ENCODE measurements around the gene RPRD1B. TPM values are rescaled to one million over a fixed set of nuclear protein-coding genes. Genes with fewer than 3 reads are reported as not detected.
A peak's percentile ranks its signal among the peaks of the same experiment; 100 is the strongest.
"Not testable (repeated sequence)": the region's sequence is repeated elsewhere in the genome, so short reads cannot be mapped to it uniquely, and the experiment has no call there.

Gene RPRD1B
- polyA plus RNA-seq, 2 of the 4 experiments (the other 2 are of a cell fraction): 16.4 to 28.4 TPM

DNA sequence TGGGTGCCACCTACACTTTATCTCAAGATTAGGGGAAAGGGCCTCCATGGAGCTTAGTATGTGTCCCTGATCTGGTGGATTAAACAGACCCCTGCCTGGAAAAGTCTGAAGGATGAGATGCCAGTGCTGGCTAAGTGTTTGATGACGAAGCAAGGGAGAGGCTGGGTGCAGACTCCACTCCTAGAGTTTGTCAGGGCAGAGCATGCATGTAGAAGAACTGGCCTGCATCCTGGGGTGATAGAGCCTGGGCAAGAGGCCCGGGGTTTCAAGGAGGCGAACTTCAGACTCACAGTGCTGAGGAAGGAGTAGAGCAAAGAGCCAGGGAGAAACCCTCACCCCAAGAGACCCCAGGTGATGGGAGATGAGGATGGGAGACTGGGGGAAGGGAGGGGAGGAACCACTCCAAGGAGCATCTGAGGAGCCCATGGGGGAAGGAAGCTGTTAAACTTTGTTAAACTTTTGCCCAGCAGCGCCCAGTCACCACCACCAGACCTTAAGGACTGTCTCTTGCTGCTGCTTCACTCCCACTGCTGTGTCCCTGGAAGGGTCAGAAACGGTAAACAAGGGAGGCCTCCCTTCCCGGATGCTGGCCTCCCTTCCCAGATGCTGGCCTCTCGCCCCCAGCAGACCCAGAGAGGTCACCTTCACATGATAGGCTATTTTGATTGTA is 61.6 kb downstream of the RPRD1B start (continued):
- no peak for TF ChIP-seq MAFK (IDR thresholded peaks at IDR 0.05; ENCODE audit: partially characterized antibody)
- TF ChIP-seq HEYL (CRISPR knock-in tag; IDR thresholded peaks at IDR 0.05): no peak

DNA sequence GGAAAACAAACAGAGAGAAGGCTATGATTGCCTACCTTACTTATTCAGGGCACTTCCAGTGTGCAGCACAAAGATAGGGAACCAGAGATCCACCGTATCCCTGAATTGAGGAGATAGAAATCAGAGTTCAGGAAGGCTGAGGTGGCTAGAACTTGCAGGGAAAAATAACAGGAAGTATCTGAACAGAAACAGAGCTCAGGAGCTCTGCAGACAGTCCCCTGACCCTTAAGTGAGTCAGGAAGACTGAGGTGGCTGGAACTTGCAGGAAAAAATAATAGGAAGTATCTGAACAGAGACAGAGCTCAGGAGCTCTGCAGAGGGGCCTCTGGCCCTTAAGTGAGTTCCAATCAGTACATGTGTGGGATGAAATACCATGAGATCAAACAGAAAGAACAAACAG is 65.4 kb downstream of the RPRD1B start:
- no peak for FAIRE-seq

DNA sequence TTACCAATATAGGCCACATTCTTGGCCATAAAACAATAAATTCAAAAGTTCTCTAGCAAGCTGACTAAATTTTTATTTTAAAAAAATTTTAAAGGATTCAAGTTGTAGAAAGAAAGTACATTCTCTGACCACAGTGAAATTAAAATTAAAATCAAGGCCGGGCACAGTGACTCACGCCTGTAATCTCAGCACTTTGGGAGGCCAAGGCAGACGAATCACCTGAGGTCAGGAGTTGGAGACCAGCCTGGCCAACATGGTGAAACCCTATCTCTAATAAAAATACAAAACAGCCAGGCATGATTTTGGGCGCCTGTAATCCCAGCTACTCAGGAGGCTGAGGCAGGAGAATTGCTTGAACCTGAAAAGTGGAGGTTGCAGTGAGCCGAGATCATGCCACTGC is 68.7 kb downstream of the RPRD1B start:
- CTCF ChIA-PET: interaction anchor here (0.7 to 1.6 kb wide), 2 partner anchors 44 to 312 kb away, joined by 4 read pairs; no protein-coding TSS in a partner anchor
- WGBS (ENCODE audit: missing lambda C conversion rate): 73% methylated on average over 5 of the region's 5 CpGs
- FAIRE-seq; H3K4me3 ChIP-seq; H3K9me3 ChIP-seq; H3K27ac ChIP-seq; H3K4me1 ChIP-seq; ATAC-seq; H3K4me2 ChIP-seq; DNase-seq (ENCODE audit: low read depth in 1 of 2, low spot score in 1 of 2); POLR2A ChIA-PET: not testable (repeated sequence)

More for the DNA sequence above, 65.4 kb downstream of the RPRD1B start:
- CTCF ChIA-PET: interaction anchor here (1.0 to 4.8 kb wide), 6 partner anchors 15 to 535 kb away, joined by 3 to 26 read pairs (median 8); no protein-coding TSS in a partner anchor
- no peak overlapping the region for H3K4me3 ChIP-seq
- H3K27ac ChIP-seq: peak overlapping the region in 1 of 2 experiments; percentile 22; a peak in 1 of 6 replicates
- POLR2A ChIA-PET: no interaction called here
- 90% methylated on average over 1 of the region's 1 CpG for WGBS (ENCODE audit: missing lambda C conversion rate)
- ATAC-seq (no peak), DNase-seq (ENCODE audit: low read depth in 1 of 2, low spot score in 1 of 2) (no peak)
- TF ChIP-seq, protein P1, sequence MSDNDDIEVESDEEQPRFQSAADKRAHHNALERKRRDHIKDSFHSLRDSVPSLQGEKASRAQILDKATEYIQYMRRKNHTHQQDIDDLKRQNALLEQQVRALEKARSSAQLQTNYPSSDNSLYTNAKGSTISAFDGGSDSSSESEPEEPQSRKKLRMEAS (IDR thresholded peaks at IDR 0.05): no peak
- TF ChIP-seq PHF8 (IDR thresholded peaks at IDR 0.05; ENCODE audit: borderline replicate concordance, low read depth) (no peak), HOXB5 (CRISPR knock-in tag; IDR thresholded peaks at IDR 0.05) (no peak), RNF2 (IDR thresholded peaks at IDR 0.05; ENCODE audit: borderline replicate concordance, low read depth) (no peak), MAZ (IDR thresholded peaks at IDR 0.05; ENCODE audit: borderline replicate concordance, low read depth, low read length) (no peak), RAD21 (conservative IDR thresholded peaks at IDR 0.05 in 1 of 2, IDR thresholded peaks at IDR 0.05 in 1 of 2) (no peak), RARB (CRISPR knock-in tag; IDR thresholded peaks at IDR 0.05) (no peak), JUN (IDR thresholded peaks at IDR 0.05) (no peak), POLR2A (IDR thresholded peaks at IDR 0.05; ENCODE audit: low read length) (no peak), ZNF302 (CRISPR knock-in tag; IDR thresholded peaks at IDR 0.05) (no peak)
- TF ChIP-seq, protein P2, sequence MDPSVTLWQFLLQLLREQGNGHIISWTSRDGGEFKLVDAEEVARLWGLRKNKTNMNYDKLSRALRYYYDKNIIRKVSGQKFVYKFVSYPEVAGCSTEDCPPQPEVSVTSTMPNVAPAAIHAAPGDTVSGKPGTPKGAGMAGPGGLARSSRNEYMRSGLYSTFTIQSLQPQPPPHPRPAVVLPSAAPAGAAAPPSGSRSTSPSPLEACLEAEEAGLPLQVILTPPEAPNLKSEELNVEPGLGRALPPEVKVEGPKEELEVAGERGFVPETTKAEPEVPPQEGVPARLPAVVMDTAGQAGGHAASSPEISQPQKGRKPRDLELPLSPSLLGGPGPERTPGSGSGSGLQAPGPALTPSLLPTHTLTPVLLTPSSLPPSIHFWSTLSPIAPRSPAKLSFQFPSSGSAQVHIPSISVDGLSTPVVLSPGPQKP (IDR thresholded peaks at IDR 0.05; ENCODE audit: low read depth, low read length): no peak
- H3K4me2 ChIP-seq: no peak overlapping the region
- peaks cover 7% of the 10 kb centered on the region; the same call in 2 of the 3 replicates for H3K9me3 ChIP-seq
- peaks cover 17% of the 10 kb centered on the region for H3K4me1 ChIP-seq

DNA sequence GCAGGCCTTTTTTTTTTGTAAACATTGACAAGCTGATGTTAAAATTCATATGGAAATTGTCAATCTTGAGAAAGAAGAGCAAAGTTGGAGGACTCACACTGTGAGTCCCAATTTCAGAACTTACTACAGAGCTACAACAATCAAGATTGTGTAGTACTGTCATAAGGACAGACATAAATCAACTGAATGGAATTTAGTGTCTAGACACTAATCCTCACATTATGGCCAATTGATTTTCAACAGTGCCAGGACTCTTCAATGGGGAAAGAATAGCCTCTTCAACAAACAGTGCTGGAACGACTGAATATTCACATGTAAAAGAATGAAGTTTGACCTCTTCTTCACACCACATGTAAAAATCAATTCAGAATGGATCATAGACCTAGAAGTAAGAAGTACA is 70.7 kb downstream of the RPRD1B start:
- ChIA-PET POLR2A (no interaction called here), CTCF (interaction anchor here (0.7 kb wide), 1 partner anchor 53 kb away, joined by 3 read pairs; no protein-coding TSS in a partner anchor)
- peaks cover 7% of the 10 kb centered on the region; the same call in 2 of the 3 replicates for H3K9me3 ChIP-seq
- no peak overlapping the region for H3K4me3 ChIP-seq
- ATAC-seq (no peak), DNase-seq (ENCODE audit: low read depth in 1 of 2, low spot score in 1 of 2) (no peak), FAIRE-seq (no peak)
- H3K4me2 ChIP-seq: no peak overlapping the region
- H3K4me1 ChIP-seq: peaks cover 16% of the 10 kb centered on the region
- H3K27ac ChIP-seq: no peak overlapping the region
- 11% methylated on average over 1 of the region's 1 CpG for WGBS (ENCODE audit: missing lambda C conversion rate)
- TF ChIP-seq NR3C1 (IDR thresholded peaks at IDR 0.05) (no peak), SMC3 (IDR thresholded peaks at IDR 0.05) (no peak), FOSB (CRISPR knock-in tag; IDR thresholded peaks at IDR 0.05) (no peak), RCOR1 (IDR thresholded peaks at IDR 0.05; ENCODE audit: low read depth, low read length) (no peak), ZFP36 (IDR thresholded peaks at IDR 0.05; ENCODE audit: borderline replicate concordance, partially characterized antibody) (no peak), MAZ (IDR thresholded peaks at IDR 0.05; ENCODE audit: borderline replicate concordance, low read depth, low read length) (no peak), TFCP2L1 (CRISPR knock-in tag; IDR thresholded peaks at IDR 0.05) (no peak), MYC (IDR thresholded peaks at IDR 0.05; ENCODE audit: borderline replicate concordance, low read length) (no peak), RAD21 (conservative IDR thresholded peaks at IDR 0.05 in 1 of 2, IDR thresholded peaks at IDR 0.05 in 1 of 2) (no peak), JUNB (IDR thresholded peaks at IDR 0.05) (no peak)
- TF ChIP-seq, protein P3, sequence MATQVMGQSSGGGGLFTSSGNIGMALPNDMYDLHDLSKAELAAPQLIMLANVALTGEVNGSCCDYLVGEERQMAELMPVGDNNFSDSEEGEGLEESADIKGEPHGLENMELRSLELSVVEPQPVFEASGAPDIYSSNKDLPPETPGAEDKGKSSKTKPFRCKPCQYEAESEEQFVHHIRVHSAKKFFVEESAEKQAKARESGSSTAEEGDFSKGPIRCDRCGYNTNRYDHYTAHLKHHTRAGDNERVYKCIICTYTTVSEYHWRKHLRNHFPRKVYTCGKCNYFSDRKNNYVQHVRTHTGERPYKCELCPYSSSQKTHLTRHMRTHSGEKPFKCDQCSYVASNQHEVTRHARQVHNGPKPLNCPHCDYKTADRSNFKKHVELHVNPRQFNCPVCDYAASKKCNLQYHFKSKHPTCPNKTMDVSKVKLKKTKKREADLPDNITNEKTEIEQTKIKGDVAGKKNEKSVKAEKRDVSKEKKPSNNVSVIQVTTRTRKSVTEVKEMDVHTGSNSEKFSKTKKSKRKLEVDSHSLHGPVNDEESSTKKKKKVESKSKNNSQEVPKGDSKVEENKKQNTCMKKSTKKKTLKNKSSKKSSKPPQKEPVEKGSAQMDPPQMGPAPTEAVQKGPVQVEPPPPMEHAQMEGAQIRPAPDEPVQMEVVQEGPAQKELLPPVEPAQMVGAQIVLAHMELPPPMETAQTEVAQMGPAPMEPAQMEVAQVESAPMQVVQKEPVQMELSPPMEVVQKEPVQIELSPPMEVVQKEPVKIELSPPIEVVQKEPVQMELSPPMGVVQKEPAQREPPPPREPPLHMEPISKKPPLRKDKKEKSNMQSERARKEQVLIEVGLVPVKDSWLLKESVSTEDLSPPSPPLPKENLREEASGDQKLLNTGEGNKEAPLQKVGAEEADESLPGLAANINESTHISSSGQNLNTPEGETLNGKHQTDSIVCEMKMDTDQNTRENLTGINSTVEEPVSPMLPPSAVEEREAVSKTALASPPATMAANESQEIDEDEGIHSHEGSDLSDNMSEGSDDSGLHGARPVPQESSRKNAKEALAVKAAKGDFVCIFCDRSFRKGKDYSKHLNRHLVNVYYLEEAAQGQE (IDR thresholded peaks at IDR 0.05): no peak
- TF ChIP-seq, protein P4, sequence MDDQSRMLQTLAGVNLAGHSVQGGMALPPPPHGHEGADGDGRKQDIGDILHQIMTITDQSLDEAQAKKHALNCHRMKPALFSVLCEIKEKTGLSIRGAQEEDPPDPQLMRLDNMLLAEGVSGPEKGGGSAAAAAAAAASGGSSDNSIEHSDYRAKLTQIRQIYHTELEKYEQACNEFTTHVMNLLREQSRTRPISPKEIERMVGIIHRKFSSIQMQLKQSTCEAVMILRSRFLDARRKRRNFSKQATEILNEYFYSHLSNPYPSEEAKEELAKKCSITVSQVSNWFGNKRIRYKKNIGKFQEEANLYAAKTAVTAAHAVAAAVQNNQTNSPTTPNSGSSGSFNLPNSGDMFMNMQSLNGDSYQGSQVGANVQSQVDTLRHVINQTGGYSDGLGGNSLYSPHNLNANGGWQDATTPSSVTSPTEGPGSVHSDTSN (IDR thresholded peaks at IDR 0.05): no peak
- TF ChIP-seq, protein P5, sequence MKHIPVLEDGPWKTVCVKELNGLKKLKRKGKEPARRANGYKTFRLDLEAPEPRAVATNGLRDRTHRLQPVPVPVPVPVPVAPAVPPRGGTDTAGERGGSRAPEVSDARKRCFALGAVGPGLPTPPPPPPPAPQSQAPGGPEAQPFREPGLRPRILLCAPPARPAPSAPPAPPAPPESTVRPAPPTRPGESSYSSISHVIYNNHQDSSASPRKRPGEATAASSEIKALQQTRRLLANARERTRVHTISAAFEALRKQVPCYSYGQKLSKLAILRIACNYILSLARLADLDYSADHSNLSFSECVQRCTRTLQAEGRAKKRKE (CRISPR knock-in tag; IDR thresholded peaks at IDR 0.05; ENCODE audit: low read depth): no peak
- TF ChIP-seq, protein P6, sequence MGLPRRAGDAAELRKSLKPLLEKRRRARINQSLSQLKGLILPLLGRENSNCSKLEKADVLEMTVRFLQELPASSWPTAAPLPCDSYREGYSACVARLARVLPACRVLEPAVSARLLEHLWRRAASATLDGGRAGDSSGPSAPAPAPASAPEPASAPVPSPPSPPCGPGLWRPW (IDR thresholded peaks at IDR 0.05): no peak

All from A549 (cell line).